Neural progenitor cell (in vitro differentiated cells): ENCODE results near the gene NCDN. TPM values are rescaled to one million over a fixed set of nuclear protein-coding genes. Genes with fewer than 3 reads are reported as not detected.

Source experiments
- DNase-seq: peaks from one replicate; pipeline ENCODE4 v3.0.0-alpha.2; 2016; ENCODE audit warnings: low spot score
- H2AFZ ChIP-seq: fragments of 200-600 bp; sonication (generic); replicated peaks from 2 replicates; pipeline ENCODE4 v1.6.1; 2016; ENCODE audit warnings: antibody characterized with exemption
- H3F3A ChIP-seq: fragments of 200-600 bp; sonication (generic); 2 replicates; pipeline ENCODE4 v1.6.1; 2016; ENCODE audit warnings: antibody characterized with exemption, low read depth
- H3K27ac ChIP-seq: fragments of 200-600 bp; sonication (generic); 2 replicates; pipeline ENCODE4 v1.5.1; 2016; ENCODE audit warnings: mild to moderate bottlenecking
- H3K27me3 ChIP-seq: fragments of 200-600 bp; sonication (generic); 2 replicates; pipeline ENCODE4 v1.6.1; 2016; ENCODE audit warnings: mild to moderate bottlenecking, moderate library complexity
- H3K36me3 ChIP-seq: fragments of 200-600 bp; sonication (generic); 2 replicates; pipeline ENCODE4 v1.5.1; 2016
- H3K4me1 ChIP-seq: fragments of 200-600 bp; sonication (generic); 2 replicates; pipeline ENCODE4 v1.6.1; 2016; ENCODE audit warnings: mixed run types
- H3K4me2 ChIP-seq: fragments of 200-600 bp; sonication (generic); 2 replicates; pipeline ENCODE4 v1.6.1; 2016
- H3K4me3 ChIP-seq: fragments of 200-600 bp; sonication (generic); 2 replicates; pipeline ENCODE4 v1.5.1; 2016
- H3K79me2 ChIP-seq: fragments of 200-600 bp; sonication (generic); 2 replicates; pipeline ENCODE4 v1.6.1; 2016; ENCODE audit warnings: low read depth
- H3K9ac ChIP-seq: fragments of 200-600 bp; sonication (generic); 2 replicates; pipeline ENCODE4 v1.6.1; 2016
- H3K9me3 ChIP-seq: fragments of 200-600 bp; sonication (generic); 2 replicates; pipeline ENCODE4 v1.5.1; 2016; ENCODE audit warnings: low read depth
- H4K20me1 ChIP-seq: fragments of 200-600 bp; sonication (generic); 2 replicates; pipeline ENCODE4 v1.6.1; 2016; ENCODE audit warnings: low read depth
- H3K27ac Mint-ChIP-seq: 3 replicates; pipeline ENCODE4 v1.8.0; 2021; ENCODE audit warnings: mixed read lengths
- H3K27me3 Mint-ChIP-seq: 2 replicates; pipeline ENCODE4 v1.8.0; 2022; ENCODE audit warnings: low read depth, mild to moderate bottlenecking, inconsistent platforms, moderate library complexity, mixed read lengths; ENCODE audit not compliant: insufficient read depth
- H3K36me3 Mint-ChIP-seq: 3 replicates; pipeline ENCODE4 v1.8.0; 2021; ENCODE audit warnings: mixed read lengths
- H3K4me1 Mint-ChIP-seq: 3 replicates; pipeline ENCODE4 v1.8.0; 2021; ENCODE audit warnings: mixed read lengths
- H3K4me3 Mint-ChIP-seq: 3 replicates; pipeline ENCODE4 v1.8.0; 2021; ENCODE audit warnings: mild to moderate bottlenecking, moderate library complexity, mixed read lengths
- H3K9me3 Mint-ChIP-seq: 3 replicates; pipeline ENCODE4 v1.8.0; 2020; ENCODE audit warnings: mixed read lengths
- CTCF ChIP-seq: fragments of 200-600 bp; sonication (generic); IDR thresholded peaks from 2 replicates; pipeline ENCODE4 v1.5.1; 2017; ENCODE audit warnings: antibody characterized with exemption, mild to moderate bottlenecking
- EZH2 ChIP-seq: fragments of 200-600 bp; sonication (generic); IDR thresholded peaks from 2 replicates; pipeline ENCODE4 v1.6.1; 2017; ENCODE audit warnings: antibody characterized with exemption, mild to moderate bottlenecking, moderate library complexity
- EZH2phosphoT487 ChIP-seq: fragments of 200-600 bp; sonication (generic); IDR thresholded peaks from 2 replicates; pipeline ENCODE4 v1.6.1; 2017; ENCODE audit warnings: antibody characterized with exemption
- total RNA-seq: library from RNA; depleted of rRNA; stranded (reverse); fragments of >200 nt; gene quantifications from 2 replicates; pipeline ENCODE4 v1.2.3, GENCODE V29; 2015; ENCODE audit warnings: low replicate concordance

The NCDN gene
- total RNA-seq, 1 donor from 2014 or later: 5.8 TPM

- H3K4me1 ChIP-seq: peaks cover 20% of the 10 kb centered on the region
- DNase-seq: no peak
- H3K4me3 ChIP-seq: no peak overlapping the region
- Mint-ChIP-seq H3K27me3 (no peaks in the 10 kb centered on the region), H3K9me3 (peaks cover 2% of the 10 kb centered on the region), H3K4me3 (no peak overlapping the region), H3K36me3 (peaks cover 13% of the 10 kb centered on the region), H3K27ac (no peak overlapping the region), H3K4me1 (peaks cover 33% of the 10 kb centered on the region)
- no peak overlapping the region for H2AFZ ChIP-seq
- H3K27ac ChIP-seq: peak overlapping the region; percentile 16
- no peak overlapping the region for H3K9ac ChIP-seq
- H4K20me1 ChIP-seq: peaks cover 24% of the 10 kb centered on the region
- no peaks in the 10 kb centered on the region for H3K9me3 ChIP-seq
- H3K27me3 ChIP-seq: no peaks in the 10 kb centered on the region
- peaks cover 12% of the 10 kb centered on the region for H3F3A ChIP-seq
- H3K79me2 ChIP-seq: peaks cover 91% of the 10 kb centered on the region
- peak overlapping the region; percentile 35 for H3K4me2 ChIP-seq
- no peaks in the 10 kb centered on the region for H3K36me3 ChIP-seq
- TF ChIP-seq EZH2phosphoT487 (no peak), EZH2 (no peak), CTCF (no peak)
Observed at GRCh38 chr1:35537806-35538205, 19.8 kb upstream of the NCDN start.

- TF ChIP-seq CTCF: no peak
- TF ChIP-seq EZH2: no peak
- no peak for TF ChIP-seq EZH2phosphoT487
Observed at GRCh38 chr1:35539073-35539823, 18.4 kb upstream of the NCDN start.

GRCh38 chr1:35539824-35540261 is 17.8 kb upstream of the NCDN start:
- Histone ChIP-seq H4K20me1 (peaks cover 27% of the 10 kb centered on the region), H3K9ac (no peak overlapping the region), H2AFZ (no peak overlapping the region), H3F3A (peaks cover 12% of the 10 kb centered on the region), H3K36me3 (no peaks in the 10 kb centered on the region), H3K27ac (peak overlapping the region; percentile 57), H3K9me3 (no peaks in the 10 kb centered on the region), H3K27me3 (no peaks in the 10 kb centered on the region), H3K4me3 (no peak overlapping the region), H3K4me1 (peaks cover 20% of the 10 kb centered on the region), H3K79me2 (peaks cover 94% of the 10 kb centered on the region), H3K4me2 (peak overlapping the region; percentile 26)
- H3K4me3 Mint-ChIP-seq: no peak overlapping the region
- no peak overlapping the region for H3K27ac Mint-ChIP-seq
- TF ChIP-seq EZH2 (no peak), CTCF (no peak), EZH2phosphoT487 (no peak)
- H3K36me3 Mint-ChIP-seq: peaks cover 7% of the 10 kb centered on the region
- H3K27me3 Mint-ChIP-seq: no peaks in the 10 kb centered on the region
- DNase-seq: no peak
- H3K9me3 Mint-ChIP-seq: no peaks in the 10 kb centered on the region
- H3K4me1 Mint-ChIP-seq: peaks cover 35% of the 10 kb centered on the region

More at GRCh38 chr1:35539073-35539823, 18.4 kb upstream of the NCDN start:
- no peaks in the 10 kb centered on the region for H3K9me3 ChIP-seq
- H3K27ac Mint-ChIP-seq: peak overlapping the region; percentile 78
- H3K36me3 ChIP-seq: no peaks in the 10 kb centered on the region
- H3K4me3 ChIP-seq: no peak overlapping the region
- H3K4me3 Mint-ChIP-seq: no peak overlapping the region
- H3K79me2 ChIP-seq: peaks cover 91% of the 10 kb centered on the region
- H3K9me3 Mint-ChIP-seq: no peaks in the 10 kb centered on the region
- peaks cover 20% of the 10 kb centered on the region for H3K4me1 ChIP-seq
- peaks cover 12% of the 10 kb centered on the region for H3F3A ChIP-seq
- H3K4me2 ChIP-seq: peak overlapping the region; percentile 26
- H3K9ac ChIP-seq: no peak overlapping the region
- DNase-seq: no peak
- H2AFZ ChIP-seq: no peak overlapping the region
- peaks cover 7% of the 10 kb centered on the region for H3K36me3 Mint-ChIP-seq
- no peaks in the 10 kb centered on the region for H3K27me3 Mint-ChIP-seq
- no peaks in the 10 kb centered on the region for H3K27me3 ChIP-seq
- peaks cover 24% of the 10 kb centered on the region for H4K20me1 ChIP-seq
- H3K4me1 Mint-ChIP-seq: peaks cover 33% of the 10 kb centered on the region
- peak overlapping the region; percentile 57 for H3K27ac ChIP-seq
